Erythroblast (primary cell): ENCODE data around the gene SRCIN1.

Source experiments
- DNase-seq, 2 experiments: peaks; one replicate each; lab custom pipeline; 2025; lab: John Stamatoyannopoulos, UW
- GATA1 ChIP-seq: IDR thresholded peaks from 2 replicates; pipeline ENCODE4 v1.6.1; 2011; ENCODE audit warnings: low read depth, mild to moderate bottlenecking, control low read depth, low read length, moderate library complexity
- POLR2A ChIP-seq: IDR thresholded peaks from 2 replicates; pipeline ENCODE4 v1.6.1; 2011; ENCODE audit warnings: mild to moderate bottlenecking, low read length

Gene SRCIN1

GRCh38 chr17:38550661-38551060 is 55.1 kb downstream of the SRCIN1 start:
- peak in 1 of 2 experiments; percentile 25 for DNase-seq
- TF ChIP-seq POLR2A (no peak), GATA1 (no peak)

GRCh38 chr17:38549285-38549684 is 56.5 kb downstream of the SRCIN1 start:
- DNase-seq, result no peak
- TF ChIP-seq POLR2A (no peak), GATA1 (no peak)

- no peak for DNase-seq
- TF ChIP-seq POLR2A (no peak), GATA1 (no peak)
Measured at GRCh38 chr17:38547444-38547843, 58.3 kb downstream of the SRCIN1 start.

- no peak for TF ChIP-seq POLR2A
- no peak for TF ChIP-seq GATA1
- DNase-seq, result no peak
Measured at GRCh38 chr17:38546396-38546795, 59.4 kb downstream of the SRCIN1 start.

GRCh38 chr17:38545531-38546225 is 60.1 kb downstream of the SRCIN1 start:
- TF ChIP-seq POLR2A (no peak), GATA1 (no peak)
- DNase-seq, result no peak

- no peak for DNase-seq
- no peak for TF ChIP-seq POLR2A
- no peak for TF ChIP-seq GATA1
Measured at GRCh38 chr17:38544839-38545209, 60.9 kb downstream of the SRCIN1 start.

- TF ChIP-seq POLR2A (no peak), GATA1 (no peak)
- DNase-seq, result no peak
Measured at GRCh38 chr17:38544175-38544838, 61.4 kb downstream of the SRCIN1 start.

GRCh38 chr17:38543403-38544174 is 62.2 kb downstream of the SRCIN1 start:
- no peak for DNase-seq
- TF ChIP-seq GATA1 (no peak), POLR2A (no peak)

GRCh38 chr17:38542286-38542685 is 63.5 kb downstream of the SRCIN1 start:
- DNase-seq, result no peak
- TF ChIP-seq GATA1, result no peak
- TF ChIP-seq POLR2A, result no peak

- TF ChIP-seq POLR2A (no peak), GATA1 (no peak)
- DNase-seq, result no peak
Measured at GRCh38 chr17:38541281-38541680, 64.5 kb downstream of the SRCIN1 start.

- TF ChIP-seq GATA1 (no peak), POLR2A (no peak)
- no peak for DNase-seq
Measured at GRCh38 chr17:38540514-38541045, 65.2 kb downstream of the SRCIN1 start.

GRCh38 chr17:38539386-38539785 is 66.4 kb downstream of the SRCIN1 start:
- TF ChIP-seq POLR2A, result no peak
- TF ChIP-seq GATA1, result no peak
- DNase-seq, result no peak

GRCh38 chr17:38538906-38539305 is 66.8 kb downstream of the SRCIN1 start:
- no peak for DNase-seq
- no peak for TF ChIP-seq GATA1
- TF ChIP-seq POLR2A, result no peak

GRCh38 chr17:38536661-38537060 is 69.1 kb downstream of the SRCIN1 start:
- TF ChIP-seq GATA1 (no peak), POLR2A (no peak)
- DNase-seq, result no peak
